Prostate gland (tissue), 2 donors: ENCODE measurements around the gene BMP10. TPM values are rescaled to one million over a fixed set of nuclear protein-coding genes. Genes with fewer than 3 reads are reported as not detected.

Experiments
- DNase-seq: peaks from one replicate; pipeline ENCODE4 v3.0.0-alpha.2; 2019; ENCODE audit warnings: low spot score
- H3K27ac ChIP-seq, 2 donors: fragments of 200-600 bp; sonication (generic); 2 replicates each; pipeline ENCODE4 v1.5.1; 2017 to 2019
- H3K27me3 ChIP-seq: fragments of 200-600 bp; sonication (generic); replicated peaks from 2 replicates; pipeline ENCODE4 v1.5.1; 2019; ENCODE audit not compliant: insufficient read depth
- H3K36me3 ChIP-seq, 2 donors: fragments of 200-600 bp; sonication (generic); 1 replicate in 1 of 2; 2 replicates in 1 of 2; pipeline versions ENCODE4 v1.5.1 to v1.8.1; 2017 to 2019
- H3K4me1 ChIP-seq: fragments of 200-600 bp; sonication (generic); replicated peaks from 2 replicates; pipeline ENCODE4 v1.5.1; 2019
- H3K4me3 ChIP-seq, 2 donors: fragments of 200-600 bp; sonication (generic); 2 replicates each; pipeline ENCODE4 v1.5.1; 2017 to 2019
- H3K9me3 ChIP-seq: fragments of 200-600 bp; sonication (generic); 2 replicates; pipeline ENCODE4 v1.5.1; 2017
- CTCF ChIP-seq, 4 experiments: fragments of 200-600 bp in 2 of 4; fragments of 450-650 bp in 2 of 4; sonication (generic) in 2 of 4; IDR thresholded peaks; 1 replicate in 3 of 4; 2 replicates in 1 of 4; pipeline ENCODE4 v1.5.1; 2016 to 2019; ENCODE audit warnings: antibody characterized with exemption in 4 of 4, mild to moderate bottlenecking in 2 of 4, moderate library complexity in 2 of 4
- POLR2A ChIP-seq: fragments of 450-650 bp; IDR thresholded peaks from one replicate; pipeline ENCODE4 v1.6.1; 2016; ENCODE audit warnings: antibody characterized with exemption, mild to moderate bottlenecking
- POLR2AphosphoS5 ChIP-seq: sonication (generic); formaldehyde crosslinking; IDR thresholded peaks from one replicate; pipeline ENCODE4 v1.6.1; 2017; ENCODE audit warnings: antibody characterized with exemption
- WGBS: methylation state at CpG from one replicate; pipeline ENCODE4 v1.1.5; 2018; 5-methylcytosine and 5-hydroxymethylcytosine counted together
- intact Hi-C: fragments of 100-400 bp; cut with DNase I; formaldehyde crosslinking; loops from one replicate; pipeline ENCODE4 v1.14.2; 2022
- total RNA-seq, 2 donors: library from RNA; depleted of rRNA; stranded (reverse); fragments of >200 nt; gene quantifications; one replicate each; pipeline ENCODE4 v1.1.0, GENCODE V29; 2016

The BMP10 gene
- total RNA-seq, 2 donors from 2014 or later, result not detected

- no peak for DNase-seq
- no peaks in the 10 kb centered on the region for H3K36me3 ChIP-seq
- no peak overlapping the region for H3K27ac ChIP-seq
- 0% methylated on average over 1 of the region's 1 CpG for WGBS
- no peaks in the 10 kb centered on the region for H3K4me1 ChIP-seq
- intact Hi-C loops, result no loop called here
- H3K9me3 ChIP-seq, result no peaks in the 10 kb centered on the region
- no peak overlapping the region for H3K4me3 ChIP-seq
- H3K27me3 ChIP-seq, result no peaks in the 10 kb centered on the region
- TF ChIP-seq CTCF (IDR thresholded peaks at IDR 0.05), result no peak
- no peak for TF ChIP-seq POLR2A
- no peak for TF ChIP-seq POLR2AphosphoS5
These were observed 45.0 kb upstream of the BMP10 start for GRCh38 chr2:68916226-68916625.

GRCh38 chr2:68915393-68915792 lies 44.2 kb upstream of the BMP10 start:
- WGBS, result 92% methylated on average over 4 of the region's 4 CpGs
- intact Hi-C loops, result no loop called here
- DNase-seq, result no peak
- no peaks in the 10 kb centered on the region for H3K36me3 ChIP-seq
- H3K4me1 ChIP-seq, result no peaks in the 10 kb centered on the region
- H3K27ac ChIP-seq, result no peak overlapping the region
- no peak overlapping the region for H3K4me3 ChIP-seq
- TF ChIP-seq CTCF (IDR thresholded peaks at IDR 0.05) (no peak), POLR2AphosphoS5 (no peak), POLR2A (no peak)
- no peaks in the 10 kb centered on the region for H3K27me3 ChIP-seq
- no peaks in the 10 kb centered on the region for H3K9me3 ChIP-seq

- Histone ChIP-seq H3K4me3 (no peak overlapping the region), H3K4me1 (no peaks in the 10 kb centered on the region), H3K27me3 (no peaks in the 10 kb centered on the region), H3K27ac (no peak overlapping the region), H3K36me3 (no peaks in the 10 kb centered on the region), H3K9me3 (no peaks in the 10 kb centered on the region)
- intact Hi-C loops, result no loop called here
- TF ChIP-seq POLR2A (no peak), POLR2AphosphoS5 (no peak), CTCF (IDR thresholded peaks at IDR 0.05) (no peak)
- 92% methylated on average over 3 of the region's 3 CpGs for WGBS
- DNase-seq, result no peak
These were observed 42.2 kb upstream of the BMP10 start for GRCh38 chr2:68913359-68913758.

- intact Hi-C loops, result no loop called here
- H3K27ac ChIP-seq, result no peak overlapping the region
- WGBS, result 44% methylated on average over 2 of the region's 2 CpGs
- H3K4me1 ChIP-seq, result no peaks in the 10 kb centered on the region
- no peak overlapping the region for H3K4me3 ChIP-seq
- no peak for DNase-seq
- H3K36me3 ChIP-seq, result no peaks in the 10 kb centered on the region
- H3K27me3 ChIP-seq, result no peaks in the 10 kb centered on the region
- TF ChIP-seq POLR2A (no peak), CTCF (IDR thresholded peaks at IDR 0.05) (no peak), POLR2AphosphoS5 (no peak)
- H3K9me3 ChIP-seq, result no peaks in the 10 kb centered on the region
These were observed 41.5 kb upstream of the BMP10 start for GRCh38 chr2:68912732-68913131.

- Histone ChIP-seq H3K4me1 (no peaks in the 10 kb centered on the region), H3K9me3 (no peaks in the 10 kb centered on the region), H3K36me3 (no peaks in the 10 kb centered on the region), H3K4me3 (no peak overlapping the region), H3K27ac (no peak overlapping the region), H3K27me3 (no peaks in the 10 kb centered on the region)
- DNase-seq, result no peak
- no peak for TF ChIP-seq CTCF (IDR thresholded peaks at IDR 0.05)
- TF ChIP-seq POLR2AphosphoS5, result no peak
- TF ChIP-seq POLR2A, result no peak
- WGBS, result 91% methylated on average over 3 of the region's 3 CpGs
- intact Hi-C loops, result no loop called here
These were observed 40.9 kb upstream of the BMP10 start for GRCh38 chr2:68912111-68912510.
